Smooth muscle cell (in vitro differentiated cells): ENCODE measurements around the gene UQCRQ. TPM values are rescaled to one million over a fixed set of nuclear protein-coding genes. Genes with fewer than 3 reads are reported as not detected.

Source experiments
- DNase-seq: peaks from one replicate; lab custom pipeline; 2025; ENCODE audit not compliant: unreplicated experiment; lab: John Stamatoyannopoulos, UW
- H2AFZ ChIP-seq: fragments of 200-600 bp; sonication (generic); 2 replicates; pipeline ENCODE4 v1.6.0; 2016; ENCODE audit warnings: antibody characterized with exemption, low read depth, mild to moderate bottlenecking
- H3F3A ChIP-seq: fragments of 200-600 bp; sonication (generic); 2 replicates; pipeline ENCODE4 v1.6.0; 2017; ENCODE audit warnings: antibody characterized with exemption, low read depth
- H3K27ac ChIP-seq: fragments of 200-600 bp; sonication (generic); 2 replicates; pipeline ENCODE4 v1.5.1; 2016; ENCODE audit warnings: low read depth, mild to moderate bottlenecking
- H3K27me3 ChIP-seq: fragments of 200-600 bp; sonication (generic); 2 replicates; pipeline ENCODE4 v1.6.1; 2016; ENCODE audit warnings: low read depth, mild to moderate bottlenecking
- H3K36me3 ChIP-seq: fragments of 200-600 bp; sonication (generic); 2 replicates; pipeline ENCODE4 v1.5.1; 2016; ENCODE audit warnings: low read depth
- H3K4me1 ChIP-seq: fragments of 200-600 bp; sonication (generic); 2 replicates; pipeline ENCODE4 v1.5.1; 2016; ENCODE audit warnings: low read depth
- H3K4me2 ChIP-seq: fragments of 200-600 bp; sonication (generic); 2 replicates; pipeline ENCODE4 v1.6.0; 2016; ENCODE audit warnings: mild to moderate bottlenecking
- H3K4me3 ChIP-seq: fragments of 200-600 bp; sonication (generic); 2 replicates; pipeline ENCODE4 v1.5.1; 2016; ENCODE audit warnings: mild to moderate bottlenecking
- H3K79me2 ChIP-seq: fragments of 200-600 bp; sonication (generic); 2 replicates; pipeline ENCODE4 v1.6.0; 2016; ENCODE audit warnings: low read depth, mild to moderate bottlenecking
- H3K9ac ChIP-seq: fragments of 200-600 bp; sonication (generic); 2 replicates; pipeline ENCODE4 v1.6.0; 2016; ENCODE audit warnings: low read depth
- H3K9me3 ChIP-seq: fragments of 200-600 bp; sonication (generic); replicated peaks from 2 replicates; pipeline ENCODE4 v1.5.1; 2016; ENCODE audit warnings: low read depth
- H4K20me1 ChIP-seq: fragments of 200-600 bp; sonication (generic); 2 replicates; pipeline ENCODE4 v1.6.0; 2016; ENCODE audit warnings: low read depth
- WGBS: methylation state at CpG from one replicate; pipeline ENCODE4 v1.1.7; 2016; ENCODE audit warnings: low lambda C conversion rate; 5-methylcytosine and 5-hydroxymethylcytosine counted together
- polyA plus RNA-seq: library from polyadenylated mRNA; unstranded; fragments of >200 nt; fragmentation: Nextera tagmentation; extraction: Ambion mirVana; gene quantifications from 2 replicates; pipeline ENCODE4 v1.2.1, GENCODE V29; 2016
- total RNA-seq: library from RNA; depleted of rRNA; stranded (reverse); fragments of >200 nt; gene quantifications from 2 replicates; pipeline ENCODE4 v1.2.3, GENCODE V29; 2014
- TF ChIP-seq, protein P1 (sequence below): fragments of 200-600 bp; sonication (generic); IDR thresholded peaks from 2 replicates; pipeline ENCODE4 v1.5.1; 2017; ENCODE audit warnings: borderline replicate concordance, mild to moderate bottlenecking, antibody characterized with exemption; ENCODE audit not compliant: insufficient read depth, poor library complexity, severe bottlenecking

The UQCRQ gene
- total and polyA plus RNA-seq, 2 experiments from 2014 or later, result 137 to 1,128 TPM

DNA sequence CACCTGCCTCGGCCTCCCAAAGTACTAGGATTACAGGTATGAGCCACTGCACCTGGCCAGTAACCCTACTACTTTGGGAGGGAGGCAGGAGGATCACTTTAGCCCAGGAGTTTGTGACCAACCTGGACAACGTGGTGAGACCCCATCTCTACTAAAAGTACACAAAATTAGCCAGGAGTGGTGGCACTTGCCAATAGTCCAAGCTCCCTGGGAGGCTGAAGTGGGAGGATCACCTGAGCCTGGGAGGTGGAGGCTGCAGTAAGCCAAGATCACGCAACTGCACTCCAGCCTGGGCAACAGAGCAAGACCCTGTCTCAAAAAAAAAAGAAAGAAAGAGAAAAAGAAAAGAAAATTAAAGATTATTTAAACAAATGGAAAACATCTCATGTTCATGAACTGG lies 10.4 kb upstream of the UQCRQ start:
- H3K9me3 ChIP-seq, result no peaks in the 10 kb centered on the region
- 86% methylated on average over 3 of the region's 3 CpGs for WGBS
- H3K9ac ChIP-seq, result no peak overlapping the region
- H3K27me3 ChIP-seq, result peaks cover 21% of the 10 kb centered on the region
- H2AFZ ChIP-seq, result no peak overlapping the region
- TF ChIP-seq, protein P1, sequence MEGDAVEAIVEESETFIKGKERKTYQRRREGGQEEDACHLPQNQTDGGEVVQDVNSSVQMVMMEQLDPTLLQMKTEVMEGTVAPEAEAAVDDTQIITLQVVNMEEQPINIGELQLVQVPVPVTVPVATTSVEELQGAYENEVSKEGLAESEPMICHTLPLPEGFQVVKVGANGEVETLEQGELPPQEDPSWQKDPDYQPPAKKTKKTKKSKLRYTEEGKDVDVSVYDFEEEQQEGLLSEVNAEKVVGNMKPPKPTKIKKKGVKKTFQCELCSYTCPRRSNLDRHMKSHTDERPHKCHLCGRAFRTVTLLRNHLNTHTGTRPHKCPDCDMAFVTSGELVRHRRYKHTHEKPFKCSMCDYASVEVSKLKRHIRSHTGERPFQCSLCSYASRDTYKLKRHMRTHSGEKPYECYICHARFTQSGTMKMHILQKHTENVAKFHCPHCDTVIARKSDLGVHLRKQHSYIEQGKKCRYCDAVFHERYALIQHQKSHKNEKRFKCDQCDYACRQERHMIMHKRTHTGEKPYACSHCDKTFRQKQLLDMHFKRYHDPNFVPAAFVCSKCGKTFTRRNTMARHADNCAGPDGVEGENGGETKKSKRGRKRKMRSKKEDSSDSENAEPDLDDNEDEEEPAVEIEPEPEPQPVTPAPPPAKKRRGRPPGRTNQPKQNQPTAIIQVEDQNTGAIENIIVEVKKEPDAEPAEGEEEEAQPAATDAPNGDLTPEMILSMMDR, result no peak
- no peaks in the 10 kb centered on the region for H3F3A ChIP-seq
- H3K79me2 ChIP-seq, result no peaks in the 10 kb centered on the region
- H3K4me2 ChIP-seq, result no peak overlapping the region
- no peak overlapping the region for H3K4me3 ChIP-seq
- no peaks in the 10 kb centered on the region for H3K36me3 ChIP-seq
- H3K27ac ChIP-seq, result no peak overlapping the region
- no peaks in the 10 kb centered on the region for H3K4me1 ChIP-seq
- DNase-seq, result no peak
- H4K20me1 ChIP-seq, result no peaks in the 10 kb centered on the region

DNA sequence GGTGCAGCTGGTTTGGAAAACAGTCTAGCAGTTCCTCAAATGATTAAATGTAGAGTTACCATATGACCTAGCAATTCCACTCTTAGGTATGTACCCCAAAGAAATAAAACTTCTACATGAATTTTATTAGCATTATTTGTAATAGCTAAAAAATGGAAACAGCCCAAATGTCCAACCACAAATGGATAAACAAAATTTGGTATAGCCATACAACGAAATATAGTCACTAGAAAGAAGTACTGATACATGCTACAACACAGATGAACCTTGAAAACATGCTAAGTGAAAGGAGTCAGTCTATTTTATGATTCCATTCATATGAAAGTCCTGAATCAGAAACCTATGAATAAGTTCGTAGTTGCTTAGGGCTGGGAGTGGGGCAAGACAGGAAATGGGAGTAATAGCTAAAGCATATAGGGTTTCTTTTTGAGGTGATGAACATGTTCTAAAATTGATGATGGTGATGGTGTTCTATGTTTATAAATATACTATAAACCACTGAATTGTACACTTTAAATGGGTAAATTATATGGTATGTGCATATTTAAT lies 6.5 kb upstream of the UQCRQ start:
- no peak overlapping the region for H3K4me3 ChIP-seq
- WGBS, result 83% methylated on average over 2 of the region's 2 CpGs

DNA sequence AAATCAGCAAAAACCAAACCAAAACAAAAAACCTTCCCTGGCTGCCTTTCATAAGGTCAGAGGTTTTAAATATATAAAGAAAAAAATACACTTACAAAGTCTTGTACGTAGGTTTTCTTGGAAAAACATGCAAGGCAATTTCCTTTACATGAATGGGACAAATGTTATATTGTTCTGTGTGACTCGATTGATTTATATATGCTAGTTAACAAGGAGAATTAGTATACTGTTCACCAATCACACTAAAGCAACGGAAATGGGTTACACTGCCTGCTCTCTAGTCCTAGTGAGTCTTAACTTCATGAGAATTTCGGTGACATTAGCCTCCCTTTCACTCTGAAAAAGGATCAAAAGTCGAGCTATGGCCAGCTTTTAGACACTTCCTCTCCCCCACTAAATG lies 5.7 kb upstream of the UQCRQ start:
- Histone ChIP-seq H3K9ac (no peak overlapping the region), H3F3A (no peaks in the 10 kb centered on the region), H3K27me3 (peaks cover 25% of the 10 kb centered on the region), H3K4me1 (peaks cover 3% of the 10 kb centered on the region), H2AFZ (no peak overlapping the region), H3K27ac (no peak overlapping the region), H4K20me1 (no peaks in the 10 kb centered on the region), H3K36me3 (no peaks in the 10 kb centered on the region), H3K4me2 (no peak overlapping the region), H3K79me2 (no peaks in the 10 kb centered on the region), H3K4me3 (no peak overlapping the region), H3K9me3 (no peaks in the 10 kb centered on the region)
- TF ChIP-seq, protein P1, result no peak
- DNase-seq, result no peak
- 74% methylated on average over 5 of the region's 5 CpGs for WGBS

More for the DNA sequence above, 6.5 kb upstream of the UQCRQ start:
- Histone ChIP-seq H3K36me3 (no peaks in the 10 kb centered on the region), H3F3A (no peaks in the 10 kb centered on the region), H3K27me3 (peaks cover 25% of the 10 kb centered on the region), H2AFZ (no peak overlapping the region), H3K79me2 (no peaks in the 10 kb centered on the region), H3K27ac (no peak overlapping the region), H4K20me1 (no peaks in the 10 kb centered on the region), H3K9ac (no peak overlapping the region), H3K9me3 (no peaks in the 10 kb centered on the region), H3K4me1 (no peaks in the 10 kb centered on the region), H3K4me2 (no peak overlapping the region)
- TF ChIP-seq, protein P1, result no peak
- no peak for DNase-seq
